GM12801 (cell line): ENCODE measurements around the gene PLSCR1.

Source experiments
- CTCF ChIP-seq: IDR thresholded peaks from one replicate; pipeline ENCODE4 v1.5.1; 2011; ENCODE audit warnings: control low read depth; ENCODE audit not compliant: insufficient read length; ENCODE audit errors: extremely low read depth

The PLSCR1 gene

GRCh38 chr3:146468234-146468633 is 76.2 kb downstream of the PLSCR1 start:
- no peak for TF ChIP-seq CTCF

GRCh38 chr3:146466604-146467003 is 77.8 kb downstream of the PLSCR1 start:
- TF ChIP-seq CTCF, result no peak

- no peak for TF ChIP-seq CTCF
Measured at GRCh38 chr3:146465693-146466465, 78.5 kb downstream of the PLSCR1 start.
